ENCODE results near the gene GART. TPM values are rescaled to one million over a fixed set of nuclear protein-coding genes. Genes with fewer than 3 reads are reported as not detected.

GART gene
- total and polyA plus RNA-seq, 8 donors = 57.7 to 84.1 (median 79.2) TPM

DNA sequence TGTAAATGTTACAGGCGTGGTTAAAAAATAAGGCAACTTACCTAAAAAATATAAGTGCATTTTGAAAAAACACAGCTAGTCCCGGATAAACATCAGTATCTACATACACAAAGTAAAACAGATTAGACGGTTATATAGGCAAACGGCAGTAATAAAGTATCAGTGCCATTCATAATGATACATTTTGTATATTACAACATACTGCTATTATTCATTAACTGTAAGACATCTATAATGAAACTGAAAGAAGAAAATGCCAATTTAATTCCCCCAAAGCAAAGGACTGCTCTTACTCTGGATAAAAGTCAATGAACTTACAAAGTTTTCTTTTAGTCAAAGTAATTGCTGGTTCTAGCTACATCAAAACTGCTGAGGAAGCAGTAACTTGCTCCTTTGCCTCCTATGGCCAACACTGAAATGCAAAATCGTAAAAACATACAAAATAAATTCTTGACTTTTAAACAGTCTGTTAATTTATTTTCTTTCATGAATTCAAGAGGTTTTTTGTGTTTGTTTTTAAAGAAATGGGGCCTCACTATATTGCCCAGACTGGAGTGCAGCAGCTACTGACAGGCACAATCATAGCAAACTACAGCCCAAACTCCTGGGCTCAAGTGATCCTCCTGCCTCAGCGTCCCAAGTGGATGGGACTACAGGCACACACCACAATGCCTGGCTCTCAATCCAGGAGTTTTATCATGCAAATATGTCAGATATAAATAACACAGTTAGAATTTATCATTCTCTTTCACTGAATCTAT lies 86.1 kb downstream of the GART start:
- no peaks in the 10 kb centered on the region for H3K9me3 ChIP-seq
- TF ChIP-seq, protein P1, sequence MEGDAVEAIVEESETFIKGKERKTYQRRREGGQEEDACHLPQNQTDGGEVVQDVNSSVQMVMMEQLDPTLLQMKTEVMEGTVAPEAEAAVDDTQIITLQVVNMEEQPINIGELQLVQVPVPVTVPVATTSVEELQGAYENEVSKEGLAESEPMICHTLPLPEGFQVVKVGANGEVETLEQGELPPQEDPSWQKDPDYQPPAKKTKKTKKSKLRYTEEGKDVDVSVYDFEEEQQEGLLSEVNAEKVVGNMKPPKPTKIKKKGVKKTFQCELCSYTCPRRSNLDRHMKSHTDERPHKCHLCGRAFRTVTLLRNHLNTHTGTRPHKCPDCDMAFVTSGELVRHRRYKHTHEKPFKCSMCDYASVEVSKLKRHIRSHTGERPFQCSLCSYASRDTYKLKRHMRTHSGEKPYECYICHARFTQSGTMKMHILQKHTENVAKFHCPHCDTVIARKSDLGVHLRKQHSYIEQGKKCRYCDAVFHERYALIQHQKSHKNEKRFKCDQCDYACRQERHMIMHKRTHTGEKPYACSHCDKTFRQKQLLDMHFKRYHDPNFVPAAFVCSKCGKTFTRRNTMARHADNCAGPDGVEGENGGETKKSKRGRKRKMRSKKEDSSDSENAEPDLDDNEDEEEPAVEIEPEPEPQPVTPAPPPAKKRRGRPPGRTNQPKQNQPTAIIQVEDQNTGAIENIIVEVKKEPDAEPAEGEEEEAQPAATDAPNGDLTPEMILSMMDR (IDR thresholded peaks at IDR 0.05) = no peak
- no peaks in the 10 kb centered on the region for H3K4me1 ChIP-seq
- ATAC-seq = no peak
- no peak overlapping the region for H3K4me3 ChIP-seq
- intact Hi-C loops (cut with DNase I) = no loop called here
- no peak for DNase-seq
- no peaks in the 10 kb centered on the region for H3K27me3 ChIP-seq
- H3K27ac ChIP-seq = no peak overlapping the region
- H3K36me3 ChIP-seq = peaks cover 0 to 76% of the 10 kb centered on the region in 2 donors

Other genes starting within 250 kb of the GART start
- 10 to 100 TPM; 63.4 to 71.3 TPM for gene IFNAR1, start 217.1 kb downstream of the GART start, total RNA-seq
- 10 to 100 TPM; 29.2 to 35.7 (median 32.4) TPM for gene IFNAR1, start 217.1 kb downstream of the GART start, polyA plus RNA-seq (ENCODE audit: insufficient read length in 6 of 6)
- gene IFNGR2, start 138.7 kb downstream of the GART start, total RNA-seq = 100 to 1,000 TPM in 1 of 2 donors, 10 to 100 TPM in 1; 90.8 to 116 TPM
- gene IFNGR2, start 138.7 kb downstream of the GART start, polyA plus RNA-seq (ENCODE audit: insufficient read length in 6 of 6) = 10 to 100 TPM; 67.9 to 78.1 (median 70.5) TPM
- 10 to 100 TPM; 45.6 to 57.5 TPM for gene TMEM50B, start 62.1 kb downstream of the GART start, total RNA-seq
- 10 to 100 TPM; 50.3 to 92.8 (median 61.5) TPM for gene TMEM50B, start 62.1 kb downstream of the GART start, polyA plus RNA-seq (ENCODE audit: insufficient read length in 6 of 6)
- gene DNAJC28, start 50.4 kb downstream of the GART start, total RNA-seq = 1 to 10 TPM; 1.2 to 1.6 TPM
- gene DNAJC28, start 50.4 kb downstream of the GART start, polyA plus RNA-seq (ENCODE audit: insufficient read length in 6 of 6) = 1 to 10 TPM; 3.1 to 4.3 (median 3.7) TPM
- 100 to 1,000 TPM; 237 to 299 TPM for gene SON, start 921 bp upstream of the GART start, total RNA-seq
- 100 to 1,000 TPM; 389 to 454 (median 427) TPM for gene SON, start 921 bp upstream of the GART start, polyA plus RNA-seq (ENCODE audit: insufficient read length in 6 of 6)
- gene DONSON, start 46.6 kb upstream of the GART start, total RNA-seq = 10 to 100 TPM; 14.3 to 15.1 TPM
- 10 to 100 TPM; 35.5 to 51.2 (median 39.8) TPM for gene DONSON, start 46.6 kb upstream of the GART start, polyA plus RNA-seq (ENCODE audit: insufficient read length in 6 of 6)
- gene CRYZL1, start 99.6 kb upstream of the GART start, total RNA-seq = 10 to 100 TPM; 21.8 to 27.9 TPM
- 10 to 100 TPM; 59.4 to 84.5 (median 66.5) TPM for gene CRYZL1, start 99.6 kb upstream of the GART start, polyA plus RNA-seq (ENCODE audit: insufficient read length in 6 of 6)
- 10 to 100 TPM; 38.9 to 44.5 TPM for gene ITSN1, start 100.4 kb upstream of the GART start, total RNA-seq
- gene ITSN1, start 100.4 kb upstream of the GART start, polyA plus RNA-seq (ENCODE audit: insufficient read length in 6 of 6) = 10 to 100 TPM; 47.7 to 59.1 (median 51.6) TPM